ENCODE measurements around the gene TRABD2B. TPM values are rescaled to one million over a fixed set of nuclear protein-coding genes. Genes with fewer than 3 reads are reported as not detected.
A peak's percentile ranks its signal among the peaks of the same experiment; 100 is the strongest.

The TRABD2B gene
- total RNA-seq, 1 experiment from 2014 or later, result 2.0 TPM

DNA sequence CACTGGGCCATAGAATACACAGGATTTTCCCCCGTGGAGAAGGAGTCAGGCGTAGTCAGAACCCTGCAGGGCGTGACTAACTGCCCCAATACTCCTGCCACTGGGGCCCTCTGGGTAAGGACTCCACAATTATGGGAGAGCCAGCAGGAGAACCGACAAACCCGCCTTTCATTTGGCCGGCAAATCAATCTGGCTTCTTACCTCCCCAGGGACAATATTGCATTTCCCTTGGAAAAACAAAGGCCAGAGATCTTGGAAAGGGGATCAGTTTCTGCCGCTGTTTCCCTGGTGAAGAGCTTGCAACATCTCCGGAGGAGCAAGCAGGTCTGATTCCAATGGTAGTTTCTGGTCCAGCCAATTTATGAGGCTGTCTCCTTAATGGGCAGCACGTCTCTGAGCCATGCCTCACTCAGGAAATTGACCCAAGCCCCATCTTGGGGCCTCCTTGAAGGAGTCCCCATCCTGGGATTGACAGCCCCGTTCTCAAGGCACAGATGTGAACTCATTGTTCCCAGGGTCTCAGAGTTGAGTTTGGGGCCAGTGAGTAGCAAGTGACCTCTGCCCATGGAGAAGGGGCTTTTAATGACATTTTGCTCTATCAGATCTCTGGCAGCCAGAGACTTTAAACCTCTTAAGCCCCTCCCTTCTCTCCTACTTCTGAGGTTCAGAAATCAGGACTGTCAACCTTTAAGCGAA, 4.3 kb downstream of the TRABD2B start:
- Histone ChIP-seq H3K4me3 (ENCODE audit: insufficient read depth, low read depth, low read length) (no peak overlapping the region; the same call in 1 of the 2 replicates), H3K27me3 (ENCODE audit: control insufficient read depth, insufficient read depth, low read length) (peaks cover 14% of the 10 kb centered on the region), H3K36me3 (replicated peaks; ENCODE audit: control insufficient read depth, insufficient read depth, low read length) (no peaks in the 10 kb centered on the region)
- no peak for DNase-seq

DNA sequence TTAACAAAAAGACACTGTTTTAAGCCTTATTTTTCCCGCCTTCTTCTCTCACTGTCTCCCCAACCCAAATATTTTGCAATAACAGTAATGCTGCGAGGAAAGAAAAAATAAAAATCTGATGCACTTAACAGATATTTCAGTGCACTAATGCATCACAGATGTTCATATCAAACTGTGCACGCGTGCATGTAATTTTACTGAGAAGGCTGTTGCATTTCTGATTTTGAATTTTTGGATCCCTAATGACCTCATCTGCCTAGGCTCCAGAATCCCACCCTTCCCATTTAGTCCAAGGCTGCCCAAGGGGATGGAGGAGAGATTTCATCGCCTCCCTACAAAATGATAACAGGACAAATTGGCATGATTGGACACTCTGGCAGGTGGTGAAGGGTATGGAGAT, 5.5 kb downstream of the TRABD2B start:
- Histone ChIP-seq H3K4me3 (ENCODE audit: insufficient read depth, low read depth, low read length) (no peak overlapping the region), H3K27me3 (ENCODE audit: control insufficient read depth, insufficient read depth, low read length) (peaks cover 12% of the 10 kb centered on the region; the same call in 1 of the 2 replicates), H3K36me3 (replicated peaks; ENCODE audit: control insufficient read depth, insufficient read depth, low read length) (no peaks in the 10 kb centered on the region)
- no peak for DNase-seq

DNA sequence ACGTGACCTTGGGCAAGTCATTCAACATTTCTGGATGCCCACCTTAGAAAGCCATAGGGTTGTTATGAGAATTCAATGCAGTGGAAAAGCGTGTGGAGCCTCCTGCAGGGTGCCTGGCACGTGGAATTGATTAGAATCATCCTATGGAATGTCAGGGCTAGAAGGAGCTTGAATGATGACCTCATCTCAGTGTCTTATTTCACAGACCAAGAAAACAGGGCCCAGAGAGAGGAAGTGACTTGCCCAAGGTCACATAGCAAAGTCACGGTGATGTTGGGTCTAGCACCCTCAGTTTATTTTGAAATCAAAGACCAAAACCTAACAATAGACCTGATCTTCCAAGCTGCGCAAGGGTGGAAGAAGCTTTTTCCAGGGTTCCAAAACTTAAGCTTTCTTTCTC, 6.0 kb downstream of the TRABD2B start:
- DNase-seq, result no peak
- no peak overlapping the region for H3K4me3 ChIP-seq (ENCODE audit: insufficient read depth, low read depth, low read length)

DNA sequence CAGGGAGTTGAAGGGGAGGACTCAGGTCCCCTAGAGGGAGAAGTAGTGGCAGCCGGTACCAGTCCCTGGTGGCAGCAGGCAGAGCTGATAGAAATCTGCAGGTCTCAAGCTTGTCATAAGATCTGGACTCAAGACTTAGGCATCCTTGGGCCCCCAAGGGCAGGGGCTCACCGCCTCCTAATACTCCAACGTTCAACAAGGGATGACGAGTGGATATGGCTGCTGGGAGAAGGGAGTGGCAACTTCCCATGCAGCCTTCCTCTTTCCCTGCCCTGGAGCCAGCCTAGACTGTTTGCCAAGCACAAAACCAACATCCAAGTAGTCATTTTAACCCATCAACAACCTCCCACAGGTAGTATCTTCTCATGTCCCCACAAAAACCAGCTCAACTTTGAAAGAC, 6.9 kb downstream of the TRABD2B start:
- DNase-seq, result no peak
- no peak overlapping the region for H3K4me3 ChIP-seq (ENCODE audit: insufficient read depth, low read depth, low read length)
- H3K36me3 ChIP-seq (replicated peaks; ENCODE audit: control insufficient read depth, insufficient read depth, low read length), result no peaks in the 10 kb centered on the region
- H3K27me3 ChIP-seq (ENCODE audit: control insufficient read depth, insufficient read depth, low read length), result peaks cover 4% of the 10 kb centered on the region; the same call in 1 of the 2 replicates

More for the DNA sequence above, 6.0 kb downstream of the TRABD2B start:
- Histone ChIP-seq H3K27me3 (ENCODE audit: control insufficient read depth, insufficient read depth, low read length) (peaks cover 10% of the 10 kb centered on the region; the same call in 1 of the 2 replicates), H3K36me3 (replicated peaks; ENCODE audit: control insufficient read depth, insufficient read depth, low read length) (no peaks in the 10 kb centered on the region)

DNA sequence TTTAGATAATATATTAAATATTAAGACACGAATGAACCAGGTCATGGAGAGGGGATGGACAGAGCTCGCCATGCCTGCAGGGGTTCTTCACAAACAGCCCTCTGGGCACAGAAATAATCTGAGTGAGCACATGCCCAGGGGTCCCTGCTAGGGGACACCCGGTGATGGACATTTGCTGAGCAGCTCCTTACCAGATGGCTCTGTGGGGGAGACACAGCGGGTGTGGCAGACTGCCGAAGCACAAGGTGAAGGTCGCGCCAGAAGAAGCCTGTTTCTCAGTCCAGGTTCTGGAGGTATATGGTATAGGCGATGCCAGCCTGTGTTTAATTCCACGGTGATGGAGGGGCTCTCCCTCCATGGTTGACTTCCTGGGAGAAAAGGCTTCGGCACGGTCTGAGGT, 9.6 kb downstream of the TRABD2B start:
- no peak for DNase-seq
- Histone ChIP-seq H3K27me3 (ENCODE audit: control insufficient read depth, insufficient read depth, low read length) (peaks cover 9% of the 10 kb centered on the region; the same call in 1 of the 2 replicates), H3K4me3 (ENCODE audit: insufficient read depth, low read depth, low read length) (no peak overlapping the region), H3K36me3 (replicated peaks; ENCODE audit: control insufficient read depth, insufficient read depth, low read length) (no peaks in the 10 kb centered on the region)

DNA sequence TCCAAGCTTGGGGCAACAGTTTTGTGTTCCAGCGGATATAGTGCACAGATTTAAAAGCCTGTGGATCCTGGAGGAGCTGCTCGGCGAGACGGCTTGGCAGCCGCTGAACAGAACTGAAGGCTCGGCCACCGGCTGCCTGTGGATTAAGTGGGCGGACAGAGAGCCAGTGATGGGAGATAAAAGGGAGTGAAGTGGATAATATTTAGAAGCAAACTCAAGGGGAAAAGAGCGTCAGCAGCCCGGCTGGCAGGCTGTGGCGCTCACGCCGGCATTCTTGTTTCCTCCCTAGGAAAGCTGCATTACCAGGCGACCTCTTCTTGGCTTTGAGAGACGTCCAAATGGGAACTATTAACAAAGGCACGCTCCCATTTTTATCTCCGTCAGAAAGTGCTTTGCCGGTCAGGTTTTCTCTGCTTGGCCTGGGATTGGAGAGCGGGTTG, 10.4 kb downstream of the TRABD2B start:
- Histone ChIP-seq H3K27me3 (ENCODE audit: control insufficient read depth, insufficient read depth, low read length) (peaks cover 9% of the 10 kb centered on the region; the same call in 1 of the 2 replicates), H3K4me3 (ENCODE audit: insufficient read depth, low read depth, low read length) (no peak overlapping the region), H3K36me3 (replicated peaks; ENCODE audit: control insufficient read depth, insufficient read depth, low read length) (no peaks in the 10 kb centered on the region)
- peak; percentile 58 for DNase-seq

DNA sequence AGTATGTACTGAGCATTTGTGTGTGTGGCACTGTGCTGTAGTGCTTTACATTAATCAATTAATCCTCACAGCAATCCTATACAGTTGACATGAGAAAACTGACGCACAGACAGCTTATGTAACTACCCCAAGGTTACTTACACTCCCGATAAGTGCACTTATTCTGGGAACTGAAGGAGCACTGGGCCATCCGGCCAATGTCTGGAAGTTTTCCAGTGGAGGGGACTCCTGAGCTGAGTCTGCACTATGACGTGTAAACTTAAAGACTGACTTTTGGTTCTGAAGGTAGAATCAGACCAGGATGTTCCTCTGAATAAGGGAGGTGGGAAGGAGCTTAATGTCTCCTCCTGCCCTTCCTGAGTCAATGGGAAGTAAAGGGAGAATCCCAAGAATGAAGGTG, 12.2 kb downstream of the TRABD2B start:
- no peak for DNase-seq
- peaks cover 9% of the 10 kb centered on the region; the same call in 1 of the 2 replicates for H3K27me3 ChIP-seq (ENCODE audit: control insufficient read depth, insufficient read depth, low read length)
- H3K36me3 ChIP-seq (replicated peaks; ENCODE audit: control insufficient read depth, insufficient read depth, low read length), result no peaks in the 10 kb centered on the region
- H3K4me3 ChIP-seq (ENCODE audit: insufficient read depth, low read depth, low read length), result no peak overlapping the region

DNA sequence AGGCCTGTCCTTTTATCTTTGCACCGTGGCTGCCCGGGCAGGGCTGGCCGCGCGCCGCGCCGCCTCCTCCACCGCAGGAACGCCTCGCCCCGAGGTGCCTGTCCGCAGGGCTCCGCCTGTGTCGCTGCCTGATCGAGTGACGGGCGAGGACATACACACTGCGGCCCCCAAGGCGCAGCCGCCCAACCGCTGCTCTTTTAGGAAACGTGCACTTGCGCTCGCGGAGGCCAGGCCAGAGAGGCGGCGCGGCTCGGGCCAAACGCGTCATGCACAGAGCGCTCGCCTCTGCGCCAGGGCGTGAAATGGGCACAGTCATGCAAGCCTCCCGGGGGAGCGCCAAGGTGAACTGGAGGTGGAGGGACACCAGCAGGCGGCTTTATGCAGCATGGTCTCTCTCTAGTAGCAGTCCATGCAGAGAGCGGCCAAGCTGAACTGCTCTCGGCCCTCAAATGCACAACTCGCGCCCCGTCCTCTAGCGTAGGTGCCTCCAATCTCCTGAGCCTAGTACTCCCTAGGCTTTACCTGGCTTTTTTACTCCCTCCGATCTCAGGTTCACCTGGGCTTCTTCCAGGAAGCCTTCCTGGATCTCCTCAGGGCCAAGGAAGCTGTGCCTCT, 12.9 kb downstream of the TRABD2B start:
- DNase-seq, result peak; percentile 84
- Histone ChIP-seq H3K27me3 (ENCODE audit: control insufficient read depth, insufficient read depth, low read length) (peaks cover 9% of the 10 kb centered on the region; the same call in 1 of the 2 replicates), H3K36me3 (replicated peaks; ENCODE audit: control insufficient read depth, insufficient read depth, low read length) (no peaks in the 10 kb centered on the region), H3K4me3 (ENCODE audit: insufficient read depth, low read depth, low read length) (peak overlapping the region; percentile 38)

DNA sequence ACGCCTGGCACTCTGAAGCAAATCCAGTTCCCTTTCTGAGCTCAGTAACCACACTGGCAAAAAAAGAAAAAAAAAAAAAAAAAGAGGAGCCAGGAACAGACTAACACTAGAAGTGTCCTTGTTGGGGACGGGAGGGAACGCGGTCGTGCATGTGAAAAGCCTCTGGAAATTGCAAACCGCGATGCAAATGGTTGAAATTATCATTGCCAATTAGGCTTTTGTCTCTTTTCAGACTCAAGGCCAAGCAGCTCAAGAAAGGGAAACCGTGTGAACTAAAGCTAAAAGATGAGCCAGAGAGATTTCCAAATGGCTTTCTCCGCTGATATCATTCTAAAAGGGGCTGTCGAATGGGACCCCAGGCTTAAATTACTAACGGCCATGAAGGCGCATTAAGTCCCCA, 13.5 kb downstream of the TRABD2B start:
- peak overlapping the region; percentile 38; the same call in 1 of the 2 replicates for H3K4me3 ChIP-seq (ENCODE audit: insufficient read depth, low read depth, low read length)
- DNase-seq, result peak; percentile 55

DNA sequence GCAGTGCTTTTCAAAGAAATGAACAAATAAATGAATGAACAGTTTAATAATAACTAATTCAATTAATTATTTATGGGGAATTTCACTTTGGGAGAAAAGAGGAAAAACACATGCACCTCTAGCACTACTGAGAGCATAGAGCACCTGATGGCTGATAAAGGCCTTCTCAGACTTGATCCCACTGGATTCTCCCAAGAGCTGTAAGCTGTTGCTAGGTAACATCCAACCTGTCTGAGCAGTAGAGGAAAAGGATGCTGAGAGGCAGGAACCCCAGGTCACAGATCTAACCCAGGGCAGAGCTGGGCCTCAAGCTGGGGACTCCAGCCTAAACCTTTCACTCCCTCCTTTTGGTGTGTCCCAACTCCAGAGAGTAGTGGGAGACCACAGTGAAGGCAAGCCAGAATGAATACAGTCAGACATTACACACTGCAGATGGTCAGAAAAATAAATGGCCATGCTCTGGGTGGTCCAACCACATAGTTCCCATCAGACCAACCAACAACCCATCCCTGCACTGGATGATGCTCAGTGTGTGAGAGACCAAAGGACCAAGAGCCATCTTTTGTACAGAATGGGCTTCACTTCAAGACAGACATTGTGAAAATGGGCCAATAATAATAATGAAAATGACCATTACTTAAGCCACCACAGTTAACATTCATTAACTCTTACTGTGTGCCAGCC, 15.4 kb downstream of the TRABD2B start:
- H3K27me3 ChIP-seq (ENCODE audit: control insufficient read depth, insufficient read depth, low read length), result peaks cover 9% of the 10 kb centered on the region; the same call in 1 of the 2 replicates
- DNase-seq, result no peak
- H3K4me3 ChIP-seq (ENCODE audit: insufficient read depth, low read depth, low read length), result no peak overlapping the region
- H3K36me3 ChIP-seq (replicated peaks; ENCODE audit: control insufficient read depth, insufficient read depth, low read length), result no peaks in the 10 kb centered on the region

More for the DNA sequence above, 13.5 kb downstream of the TRABD2B start:
- peaks cover 9% of the 10 kb centered on the region; the same call in 1 of the 2 replicates for H3K27me3 ChIP-seq (ENCODE audit: control insufficient read depth, insufficient read depth, low read length)
- H3K36me3 ChIP-seq (replicated peaks; ENCODE audit: control insufficient read depth, insufficient read depth, low read length), result no peaks in the 10 kb centered on the region

DNA sequence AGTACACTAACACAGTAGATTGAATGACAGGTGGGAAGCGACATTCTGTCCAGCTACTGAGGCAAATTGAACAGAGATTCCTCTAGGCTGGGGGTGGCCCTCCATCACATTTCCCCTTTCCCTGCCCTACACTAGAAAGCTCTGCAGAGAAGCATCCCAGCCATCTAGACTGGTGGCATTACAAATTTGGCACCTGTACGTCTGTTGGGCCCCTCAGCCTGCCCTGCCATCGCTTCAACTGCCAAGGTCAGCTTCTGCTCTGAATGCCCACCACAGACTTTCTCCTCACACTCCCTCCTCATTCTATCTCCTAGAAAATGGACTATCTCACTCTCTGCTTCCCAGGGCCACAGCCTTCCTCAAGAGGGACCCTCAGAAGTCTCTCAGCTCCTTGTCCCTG, 16.7 kb downstream of the TRABD2B start:
- no peak overlapping the region for H3K4me3 ChIP-seq (ENCODE audit: insufficient read depth, low read depth, low read length)
- H3K36me3 ChIP-seq (replicated peaks; ENCODE audit: control insufficient read depth, insufficient read depth, low read length), result no peaks in the 10 kb centered on the region
- H3K27me3 ChIP-seq (ENCODE audit: control insufficient read depth, insufficient read depth, low read length), result peaks cover 9% of the 10 kb centered on the region; the same call in 1 of the 2 replicates
- DNase-seq, result no peak

DNA sequence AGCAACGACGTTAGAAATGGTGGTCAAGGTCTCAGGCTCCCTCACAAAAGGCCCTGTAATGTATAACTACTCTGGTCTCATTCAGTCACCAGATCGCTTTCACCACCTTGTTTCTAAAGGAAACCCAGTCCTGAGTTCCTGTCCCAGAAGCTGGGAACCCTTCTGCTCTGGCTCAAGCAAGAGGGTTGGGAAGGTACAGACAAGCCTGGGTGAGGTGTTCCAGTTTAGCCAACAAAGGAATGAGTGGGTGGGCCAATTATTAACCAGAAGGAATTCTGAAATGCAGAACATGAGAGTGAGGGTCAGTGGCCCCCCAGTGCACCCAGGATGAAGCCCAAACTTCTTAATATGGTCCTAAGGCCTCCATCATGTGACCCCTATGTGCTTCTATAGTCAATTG, 17.5 kb downstream of the TRABD2B start:
- no peak for DNase-seq
- Histone ChIP-seq H3K27me3 (ENCODE audit: control insufficient read depth, insufficient read depth, low read length) (peaks cover 4% of the 10 kb centered on the region; the same call in 1 of the 2 replicates), H3K4me3 (ENCODE audit: insufficient read depth, low read depth, low read length) (no peak overlapping the region), H3K36me3 (replicated peaks; ENCODE audit: control insufficient read depth, insufficient read depth, low read length) (no peaks in the 10 kb centered on the region)

DNA sequence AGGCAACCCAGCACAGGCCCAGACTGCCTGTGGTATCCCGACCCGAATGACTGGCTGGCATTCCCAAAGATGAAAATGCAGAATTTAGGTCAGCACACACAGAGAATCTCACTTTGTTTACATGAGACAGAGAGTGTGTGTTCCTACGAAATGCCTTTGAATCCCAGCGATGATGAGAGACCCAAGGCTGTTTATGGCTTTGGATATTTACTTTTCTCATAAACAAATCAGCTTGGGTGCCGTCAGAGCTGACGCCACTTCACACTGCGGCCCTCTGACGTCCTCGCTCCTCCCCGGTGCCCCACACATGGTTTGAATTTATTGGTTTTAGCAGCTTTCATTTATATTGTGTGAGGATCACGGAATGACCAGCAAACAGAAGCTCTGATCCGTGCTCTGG, 18.7 kb downstream of the TRABD2B start:
- H3K4me3 ChIP-seq (ENCODE audit: insufficient read depth, low read depth, low read length), result no peak overlapping the region
- DNase-seq, result no peak
- no peaks in the 10 kb centered on the region for H3K36me3 ChIP-seq (replicated peaks; ENCODE audit: control insufficient read depth, insufficient read depth, low read length)
- no peaks in the 10 kb centered on the region; the same call in 1 of the 2 replicates for H3K27me3 ChIP-seq (ENCODE audit: control insufficient read depth, insufficient read depth, low read length)

DNA sequence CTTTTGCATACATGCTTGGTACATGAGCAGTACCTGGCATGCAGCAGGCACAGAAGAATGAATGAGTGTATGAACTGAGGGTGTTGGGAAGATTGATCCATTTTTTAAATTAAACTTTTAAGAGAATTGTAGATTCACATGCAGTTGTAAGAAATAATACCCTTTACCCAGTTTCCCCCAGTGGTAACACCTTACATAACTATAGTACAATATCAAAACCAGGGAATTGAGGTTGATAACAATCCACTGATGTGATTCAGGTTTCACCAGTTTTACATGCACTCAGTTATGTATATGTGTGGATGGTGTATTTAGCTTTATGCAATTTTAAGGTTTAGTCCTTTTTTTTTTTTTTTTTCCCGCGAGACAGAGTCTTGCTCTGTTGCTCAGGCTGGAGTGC, 20.5 kb downstream of the TRABD2B start:
- H3K4me3 ChIP-seq (ENCODE audit: insufficient read depth, low read depth, low read length), result no peak overlapping the region
- no peaks in the 10 kb centered on the region for H3K36me3 ChIP-seq (replicated peaks; ENCODE audit: control insufficient read depth, insufficient read depth, low read length)
- DNase-seq, result no peak

More for the DNA sequence above, 20.5 kb downstream of the TRABD2B start:
- H3K27me3 ChIP-seq (ENCODE audit: control insufficient read depth, insufficient read depth, low read length), result no peaks in the 10 kb centered on the region

Data from H7 (cell line).